Spleen (tissue), 3 donors: ENCODE results near the gene TLR2.

ENCODE experiments used
- POLR2A ChIP-seq, 3 donors: fragments of 450-650 bp; IDR thresholded peaks; one replicate each; pipeline ENCODE4 v1.5.1; 2017; ENCODE audit warnings: antibody characterized with exemption in 3 of 3, mild to moderate bottlenecking in 1 of 3
- POLR2AphosphoS5 ChIP-seq, 3 donors: sonication (generic); formaldehyde crosslinking; IDR thresholded peaks; one replicate each; pipeline ENCODE4 v1.5.1; 2017; ENCODE audit warnings: antibody characterized with exemption in 3 of 3

DNA sequence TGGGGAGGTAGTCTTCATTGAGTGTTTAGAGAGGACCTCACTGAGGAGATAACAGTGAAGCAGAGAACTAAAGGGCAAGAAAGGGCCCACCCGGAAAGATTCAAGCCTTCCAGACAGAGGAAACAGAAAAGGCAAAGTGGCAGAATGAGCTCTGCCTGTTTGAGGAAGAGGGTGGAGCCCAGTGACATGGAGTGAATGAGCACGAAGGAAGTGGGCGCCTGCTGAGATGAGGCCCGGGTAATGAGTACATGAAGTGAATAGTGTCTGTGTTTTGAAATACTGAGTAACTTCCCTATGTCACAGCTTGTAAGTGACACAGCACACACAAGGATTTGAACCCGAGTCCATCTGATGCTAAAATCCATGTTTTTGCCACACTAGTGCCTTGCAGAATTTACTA is 32.5 kb upstream of the TLR2 start:
- peak in 1 of 3 donors; percentile 83 for TF ChIP-seq POLR2AphosphoS5 (IDR thresholded peaks at IDR 0.05)
- TF ChIP-seq POLR2A (IDR thresholded peaks at IDR 0.05), result no peak
